ENCODE measurements around the gene QRFPR. TPM values are rescaled to one million over a fixed set of nuclear protein-coding genes. Genes with fewer than 3 reads are reported as not detected.
A peak's percentile ranks its signal among the peaks of the same experiment; 100 is the strongest.
"Not testable (repeated sequence)": the region's sequence is repeated elsewhere in the genome, so short reads cannot be mapped to it uniquely, and the experiment has no call there.

Gene QRFPR
- 1 to 10 TPM in 7 of 9 donors, under 1 TPM in 2; 0.49 to 6.5 (median 3.0) TPM for total RNA-seq
- polyA plus RNA-seq: 1 to 10 TPM in 1 of 2 donors, under 1 TPM in 1; 0.57 to 4.1 TPM
- long read RNA-seq, donor 1: 0 reads
- long read RNA-seq, donor 2, transcript QRFPR-202 (6 exons, 1,708 nt): major isoform, 9 of 9 reads
- long read RNA-seq, donor 2, partial matches to known transcripts: 0 of 9 reads
- long read RNA-seq, donor 2, other reads (novel, unspliced or antisense): 0 of 9 reads
- long read RNA-seq, donor 3, partial matches to known transcripts: 0 of 4 reads
- long read RNA-seq, donor 3, other reads (novel, unspliced or antisense): 0 of 4 reads

GRCh38 chr4:121380776-121381462 lies at the start of gene QRFPR:
TSS of gene QRFPR (minus strand) at chr4:121381018. CDS start at chr4:121380647, 371 bp downstream.
- ATAC-seq (peak; percentile 67 to 93 (median 82)), DNase-seq (peak; percentile 38 to 70 (median 48))
- no peak for TF ChIP-seq POLR2A (IDR thresholded peaks at IDR 0.05)
- no peak for TF ChIP-seq CTCF (IDR thresholded peaks at IDR 0.05)
- 6 to 38% (median 7%) methylated on average over 6 to 35 of the region's 35 CpGs for WGBS, 4 donors
- Histone ChIP-seq H3K27me3 (peaks cover 0 to 39% (median 0%) of the 10 kb centered on the region in 9 donors), H3K9me3 (no peaks in the 10 kb centered on the region), H3K36me3 (no peaks in the 10 kb centered on the region), H3K27ac (peak within 1 kb of the TSS in 2 of 12 donors; percentile 46 to 64), H3K4me1 (peaks cover 0 to 13% (median 0%) of the 10 kb centered on the region in 12 donors), H3K4me3 (peak within 1 kb of the TSS; percentile 42 to 65 (median 56))
- intact Hi-C loops (cut with DNase I): no loop called here

GRCh38 chr4:121428721-121429120 lies 47.9 kb upstream of the QRFPR start:
- H3K27me3 ChIP-seq: no peaks in the 10 kb centered on the region
- TF ChIP-seq CTCF (IDR thresholded peaks at IDR 0.05) (no peak), POLR2A (IDR thresholded peaks at IDR 0.05) (no peak)
- intact Hi-C loops (cut with DNase I): loop anchor here in 1 of 10 donors (10.0 kb wide), 1 partner anchor 174 kb away; no protein-coding TSS in a partner anchor
- DNase-seq: no peak
- H3K4me3 ChIP-seq: no peak overlapping the region
- no peak for ATAC-seq
- no peaks in the 10 kb centered on the region for H3K36me3 ChIP-seq
- H3K9me3 ChIP-seq: peaks cover 0 to 8% (median 0%) of the 10 kb centered on the region in 12 donors
- no peaks in the 10 kb centered on the region for H3K4me1 ChIP-seq
- 59 to 74% (median 69%) methylated on average over 2 of the region's 2 CpGs for WGBS, 4 donors
- no peak overlapping the region for H3K27ac ChIP-seq

GRCh38 chr4:121421594-121421993 lies 40.8 kb upstream of the QRFPR start:
- ATAC-seq (no peak), DNase-seq (no peak)
- Histone ChIP-seq H3K9me3 (no peaks in the 10 kb centered on the region), H3K4me1 (no peaks in the 10 kb centered on the region), H3K36me3 (no peaks in the 10 kb centered on the region), H3K27me3 (no peaks in the 10 kb centered on the region), H3K27ac (peak overlapping the region in 1 of 12 donors; percentile 40), H3K4me3 (peak overlapping the region in 9 of 12 donors; percentile 20 to 46 (median 33))
- TF ChIP-seq POLR2A (IDR thresholded peaks at IDR 0.05) (no peak), CTCF (IDR thresholded peaks at IDR 0.05) (peak in 11 of 12 donors; percentile 31 to 59 (median 51))
- intact Hi-C loops (cut with DNase I): loop anchor here in 8 of 10 donors (1.0 to 10.0 kb wide), 6 partner anchors 49 to 229 kb away; no protein-coding TSS in a partner anchor
- 24 to 35% (median 33%) methylated on average over 4 of the region's 4 CpGs for WGBS, 4 donors

GRCh38 chr4:121411151-121411744 lies 30.4 kb upstream of the QRFPR start:
- TF ChIP-seq POLR2A (IDR thresholded peaks at IDR 0.05) (no peak), CTCF (IDR thresholded peaks at IDR 0.05) (no peak)
- Histone ChIP-seq H3K4me3 (no peak overlapping the region), H3K4me1 (no peaks in the 10 kb centered on the region), H3K36me3 (no peaks in the 10 kb centered on the region), H3K27me3 (no peaks in the 10 kb centered on the region), H3K9me3 (peaks cover 0 to 6% (median 0%) of the 10 kb centered on the region in 12 donors), H3K27ac (no peak overlapping the region)
- 33 to 57% (median 47%) methylated on average over 2 of the region's 2 CpGs for WGBS, 4 donors
- intact Hi-C loops (cut with DNase I): no loop called here
- DNase-seq: no peak
- no peak for ATAC-seq

- WGBS, 4 donors: 79 to 86% (median 83%) methylated on average over 2 of the region's 2 CpGs
- intact Hi-C loops (cut with DNase I): not testable (repeated sequence)
These were observed 27.7 kb upstream of the QRFPR start for GRCh38 chr4:121408567-121408966.

More at GRCh38 chr4:121408567-121408966, 27.7 kb upstream of the QRFPR start:
- H3K36me3 ChIP-seq, H3K4me1 ChIP-seq, ATAC-seq, H3K27me3 ChIP-seq, H3K27ac ChIP-seq, DNase-seq, H3K4me3 ChIP-seq, H3K9me3 ChIP-seq: not testable (repeated sequence)

Measured in heart left ventricle (tissue), 16 donors.